GM12878 (cell line): ENCODE results near the gene COL4A2. TPM values are rescaled to one million over a fixed set of nuclear protein-coding genes. Genes with fewer than 3 reads are reported as not detected.
A peak's percentile ranks its signal among the peaks of the same experiment; 100 is the strongest.

Experiments used
- ATF7 ChIP-seq: fragments of 450-650 bp; IDR thresholded peaks from 2 replicates; pipeline ENCODE4 v1.6.1; 2016; ENCODE audit warnings: low read depth, mild to moderate bottlenecking
- BCL11A ChIP-seq: IDR thresholded peaks from 2 replicates; pipeline ENCODE4 v1.6.1; 2011; ENCODE audit warnings: low read depth, low read length
- BHLHE40 ChIP-seq, 2 experiments: fragments of 450-650 bp in 1 of 2; IDR thresholded peaks; 2 replicates each; pipeline ENCODE4 v1.6.1; 2011 to 2017; ENCODE audit warnings: low read depth in 2 of 2, borderline replicate concordance in 1 of 2, improper control_type of control experiment in 1 of 2, low read length in 1 of 2, mild to moderate bottlenecking in 1 of 2
- BRCA1 ChIP-seq: IDR thresholded peaks from 2 replicates; pipeline ENCODE4 v1.6.1; 2011; ENCODE audit warnings: low read depth, low read length, improper control_type of control experiment
- CREM ChIP-seq: IDR thresholded peaks from 2 replicates; pipeline ENCODE4 v1.6.1; 2014; ENCODE audit warnings: antibody characterized with exemption, low read depth
- CUX1 ChIP-seq: IDR thresholded peaks from 2 replicates; pipeline ENCODE4 v1.6.1; 2012; ENCODE audit warnings: improper control_type of control experiment, low read depth, low read length; ENCODE audit not compliant: insufficient replicate concordance
- EED ChIP-seq: sonication (generic); IDR thresholded peaks from 2 replicates; pipeline ENCODE4 v1.6.1; 2016; ENCODE audit warnings: antibody characterized with exemption, low read depth
- EP300 ChIP-seq, 2 experiments: fragments of 150-350 bp in 1 of 2; IDR thresholded peaks; 2 replicates each; pipeline ENCODE4 v1.6.1; 2011 to 2012; ENCODE audit warnings: low read depth in 2 of 2, low read length in 2 of 2, borderline replicate concordance in 1 of 2, improper control_type of control experiment in 1 of 2, inconsistent platforms in 1 of 2; ENCODE audit not compliant: control insufficient read depth in 1 of 2
- HCFC1 ChIP-seq: fragments of 150-350 bp; IDR thresholded peaks from 2 replicates; pipeline ENCODE4 v1.6.1; 2014; ENCODE audit warnings: low read length
- HSF1 ChIP-seq: fragments of 150-350 bp; IDR thresholded peaks from 2 replicates; pipeline ENCODE4 v1.6.1; 2014; ENCODE audit warnings: mild to moderate bottlenecking, low read depth, low read length
- IRF4 ChIP-seq: IDR thresholded peaks from 2 replicates; pipeline ENCODE4 v1.6.1; 2011; ENCODE audit warnings: low read depth, low read length
- MLLT1 ChIP-seq: fragments of 450-650 bp; IDR thresholded peaks from 2 replicates; pipeline ENCODE4 v1.6.1; 2016; ENCODE audit warnings: mild to moderate bottlenecking
- MYB ChIP-seq: fragments of 150-350 bp; IDR thresholded peaks from 2 replicates; pipeline ENCODE4 v1.6.1; 2014; ENCODE audit warnings: mild to moderate bottlenecking, low read depth, low read length, borderline replicate concordance
- SUPT20H ChIP-seq: IDR thresholded peaks from 2 replicates; pipeline ENCODE4 v1.6.1; 2011; ENCODE audit warnings: low read depth, mild to moderate bottlenecking, low read length, moderate library complexity, borderline replicate concordance; ENCODE audit not compliant: control insufficient read depth
- ZNF687 ChIP-seq: fragments of 450-650 bp; IDR thresholded peaks from 2 replicates; pipeline ENCODE4 v1.6.1; 2017; ENCODE audit warnings: mild to moderate bottlenecking, moderate library complexity
- polyA plus RNA-seq, 11 experiments: library from polyadenylated mRNA; depleted of rRNA in 4 of 11; unstranded in 6 of 11; stranded (reverse) in 5 of 11; fragments of >200 nt; fragmentation: Nextera tagmentation in 4 of 11; fragmentation: Illumina TruSeq in 1 of 11; extraction: Ambion mirVana in 4 of 11; extraction: Trizol in 1 of 11; gene quantifications; 1 replicate in 1 of 11; 2 replicates in 10 of 11; pipeline versions ENCODE4 v1.2.1 to v1.2.3, GENCODE V29; 2011 to 2016; ENCODE audit warnings: inconsistent platforms in 2 of 11, missing spikeins in 2 of 11, low read depth in 1 of 11
- total RNA-seq, 4 experiments: library from RNA; depleted of rRNA in 3 of 4; stranded (reverse); fragments of >200 nt in 3 of 4; fragmentation: Illumina TruSeq in 1 of 4; extraction: Trizol in 1 of 4; gene quantifications; 2 replicates each; pipeline versions ENCODE4 v1.2.1 to v1.2.3, GENCODE V29; 2013 to 2021

COL4A2 gene
- total and polyA plus RNA-seq, 10 of the 15 experiments (the other 5 are each of a cell fraction or from before 2014, with no cell fraction given): 0.16 to 1.6 (median 0.62) TPM; not detected in 3

GRCh38 chr13:110447058-110447511, 140.0 kb downstream of the COL4A2 start (continued):
- peak; percentile 51; the same call in 1 of the 2 replicates for TF ChIP-seq BCL11A
- TF ChIP-seq HCFC1: no peak
- no peak for TF ChIP-seq ZNF687
- peak; percentile 63; the same call in 1 of the 2 replicates for TF ChIP-seq IRF4
- peak; percentile 86 to 89 for TF ChIP-seq BHLHE40 (IDR thresholded peaks at IDR 0.05; ENCODE audit: borderline replicate concordance in 1 of 2, low read depth in 2 of 2, low read length in 1 of 2)
- TF ChIP-seq EED: peak; percentile 54
- no peak for TF ChIP-seq HSF1
- peak; percentile 58; the same call in 1 of the 2 replicates for TF ChIP-seq CREM
- TF ChIP-seq MYB: no peak
- peak; percentile 69; the same call in 1 of the 2 replicates for TF ChIP-seq MLLT1
- no peak for TF ChIP-seq CUX1
- TF ChIP-seq SUPT20H: no peak
- no peak for TF ChIP-seq BRCA1
- TF ChIP-seq ATF7: 0 out of 2 replicates have a peak, but pooled peaks have one; percentile 30
- TF ChIP-seq EP300 (IDR thresholded peaks at IDR 0.05; ENCODE audit: borderline replicate concordance in 1 of 2, control insufficient read depth in 1 of 2, low read depth in 2 of 2, low read length in 2 of 2): peak in 1 of 2 experiments; percentile 41; a peak in 2 of 4 replicates
- TF ChIP-seq, all 136 proteins: peak for 21
